Sigmoid colon (tissue), 7 donors: Measurements from ENCODE around the gene HMHB1. TPM values are rescaled to one million over a fixed set of nuclear protein-coding genes. Genes with fewer than 3 reads are reported as not detected.

Experiments used
- DNase-seq: peaks from one replicate; pipeline ENCODE4 v3.0.0-alpha.2; 2019
- H3K27ac ChIP-seq, 4 donors: fragments of 200-600 bp; sonication (generic); one replicate each; pipeline ENCODE4 v1.5.1; 2016 to 2019; ENCODE audit warnings: mild to moderate bottlenecking in 1 of 4
- H3K27me3 ChIP-seq, 3 donors: fragments of 200-600 bp; sonication (generic); one replicate each; pipeline ENCODE4 v1.5.1; 2019; ENCODE audit warnings: mild to moderate bottlenecking in 1 of 3
- H3K36me3 ChIP-seq, 4 donors: fragments of 200-600 bp; sonication (generic); one replicate each; pipeline ENCODE4 v1.5.1; 2016 to 2019
- H3K4me1 ChIP-seq, 4 donors: fragments of 200-600 bp; sonication (generic); one replicate each; pipeline ENCODE4 v1.5.1; 2017 to 2019
- H3K4me3 ChIP-seq, 4 donors: fragments of 200-600 bp; sonication (generic); one replicate each; pipeline ENCODE4 v1.5.1; 2017 to 2019; ENCODE audit warnings: mild to moderate bottlenecking in 2 of 4, moderate library complexity in 1 of 4
- H3K9me3 ChIP-seq, 4 donors: fragments of 200-600 bp in 3 of 4; sonication (generic) in 3 of 4; one replicate each; pipeline versions ENCODE4 v1.5.1 to v1.6.1; 2013 to 2019
- EP300 ChIP-seq, 4 donors: sonication (generic); formaldehyde crosslinking; IDR thresholded peaks; one replicate each; pipeline ENCODE4 v1.6.1; 2017; ENCODE audit warnings: antibody characterized with exemption in 4 of 4
- POLR2A ChIP-seq, 2 donors: fragments of 450-650 bp; IDR thresholded peaks; one replicate each; pipeline ENCODE4 v1.6.1; 2016; ENCODE audit warnings: antibody characterized with exemption in 2 of 2, mild to moderate bottlenecking in 2 of 2, moderate library complexity in 2 of 2
- POLR2AphosphoS5 ChIP-seq, 4 donors: sonication (generic); formaldehyde crosslinking; IDR thresholded peaks; one replicate each; pipeline ENCODE4 v1.6.1; 2017; ENCODE audit warnings: antibody characterized with exemption in 4 of 4
- WGBS, 2 donors: extraction: QIAGEN DNeasy Blood & Tissue Kit; methylation state at CpG; one replicate each; pipeline ENCODE4 v1.1.7; 2013; 5-methylcytosine and 5-hydroxymethylcytosine counted together
- intact Hi-C: fragments of 100-400 bp; cut with DNase I; formaldehyde crosslinking; loops from one replicate; pipeline ENCODE4 v1.15.1; 2023
- polyA plus RNA-seq, 3 donors: library from polyadenylated mRNA; stranded (reverse); fragments of 200-250 nt; gene quantifications; one replicate each; pipeline ENCODE4 v1.2.3, GENCODE V29; 2013
- total RNA-seq, 4 donors: library from RNA; depleted of rRNA; stranded (reverse); fragments of >200 nt; gene quantifications; one replicate each; pipeline ENCODE4 v1.1.0, GENCODE V29; 2016
- TF ChIP-seq, protein P1 (sequence below), 4 experiments: fragments of 450-650 bp in 3 of 4; fragments of 200-600 bp in 1 of 4; IDR thresholded peaks; one replicate each; pipeline ENCODE4 v1.5.1; 2016 to 2019; ENCODE audit warnings: antibody characterized with exemption in 4 of 4, mild to moderate bottlenecking in 3 of 4, moderate library complexity in 2 of 4
- donor health status: healthy with polysubstance abuse.
- donor health status: Bipolar disorder and iron deficiency.
- donor health status: healthy.

HMHB1 gene
- total and polyA plus RNA-seq, 7 donors = not detected

DNA sequence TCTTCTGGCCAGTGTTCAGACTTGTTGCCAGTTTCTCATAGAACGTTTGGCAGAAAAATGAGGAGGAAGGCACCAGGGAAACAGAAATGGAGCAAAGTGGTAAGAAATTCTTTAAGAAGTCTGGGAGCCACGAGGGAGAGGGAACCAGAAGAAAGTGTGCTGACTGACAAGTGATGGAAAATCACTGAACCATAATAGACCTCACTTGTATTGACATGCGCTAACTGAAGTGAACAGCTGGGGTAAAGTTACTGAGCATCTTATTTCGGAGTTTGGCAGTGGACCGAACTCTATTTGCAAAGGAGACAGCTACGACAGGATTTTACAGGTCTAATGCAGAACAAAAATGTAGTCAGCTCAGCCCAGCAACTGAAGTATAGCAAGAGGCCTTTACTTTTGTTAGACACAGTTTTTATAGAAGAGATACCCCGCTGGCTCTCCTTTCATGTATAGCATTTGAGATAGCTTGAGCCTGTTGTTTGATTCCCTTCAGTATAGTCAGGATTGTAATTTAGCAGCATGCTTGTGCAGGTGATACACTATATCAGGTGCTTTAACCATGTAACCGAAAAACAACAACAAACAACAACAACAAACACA lies 53.6 kb downstream of the HMHB1 start:
- Histone ChIP-seq H3K27me3 (no peaks in the 10 kb centered on the region), H3K4me1 (no peaks in the 10 kb centered on the region), H3K36me3 (no peaks in the 10 kb centered on the region), H3K27ac (no peak overlapping the region), H3K4me3 (no peak overlapping the region), H3K9me3 (no peaks in the 10 kb centered on the region)
- 76 to 85% methylated on average over 8 of the region's 8 CpGs for WGBS, 2 donors
- intact Hi-C loops = no loop called here
- DNase-seq = no peak
- TF ChIP-seq POLR2A (IDR thresholded peaks at IDR 0.05) (no peak), EP300 (IDR thresholded peaks at IDR 0.05) (no peak), POLR2AphosphoS5 (IDR thresholded peaks at IDR 0.05) (no peak)
- TF ChIP-seq, protein P1, sequence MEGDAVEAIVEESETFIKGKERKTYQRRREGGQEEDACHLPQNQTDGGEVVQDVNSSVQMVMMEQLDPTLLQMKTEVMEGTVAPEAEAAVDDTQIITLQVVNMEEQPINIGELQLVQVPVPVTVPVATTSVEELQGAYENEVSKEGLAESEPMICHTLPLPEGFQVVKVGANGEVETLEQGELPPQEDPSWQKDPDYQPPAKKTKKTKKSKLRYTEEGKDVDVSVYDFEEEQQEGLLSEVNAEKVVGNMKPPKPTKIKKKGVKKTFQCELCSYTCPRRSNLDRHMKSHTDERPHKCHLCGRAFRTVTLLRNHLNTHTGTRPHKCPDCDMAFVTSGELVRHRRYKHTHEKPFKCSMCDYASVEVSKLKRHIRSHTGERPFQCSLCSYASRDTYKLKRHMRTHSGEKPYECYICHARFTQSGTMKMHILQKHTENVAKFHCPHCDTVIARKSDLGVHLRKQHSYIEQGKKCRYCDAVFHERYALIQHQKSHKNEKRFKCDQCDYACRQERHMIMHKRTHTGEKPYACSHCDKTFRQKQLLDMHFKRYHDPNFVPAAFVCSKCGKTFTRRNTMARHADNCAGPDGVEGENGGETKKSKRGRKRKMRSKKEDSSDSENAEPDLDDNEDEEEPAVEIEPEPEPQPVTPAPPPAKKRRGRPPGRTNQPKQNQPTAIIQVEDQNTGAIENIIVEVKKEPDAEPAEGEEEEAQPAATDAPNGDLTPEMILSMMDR (IDR thresholded peaks at IDR 0.05) = no peak
